OCI-LY3 (cell line): Measurements from ENCODE around the gene SPANXN1.

Source experiments
- CTCF ChIP-seq: fragments of 200-600, 300-600 bp; sonication (generic); IDR thresholded peaks from 2 replicates; pipeline ENCODE4 v1.5.1; 2014; ENCODE audit warnings: antibody characterized with exemption, low read length, low read depth
- EZH2phosphoT487 ChIP-seq: fragments of 200-600 bp; shearing (Covaris generic); IDR thresholded peaks from 2 replicates; pipeline ENCODE4 v1.6.1; 2018; ENCODE audit warnings: antibody characterized with exemption, mixed run types, low read depth

GRCh38 chrX:145199078-145199477, 48.2 kb upstream of the SPANXN1 start:
- TF ChIP-seq CTCF (no peak), EZH2phosphoT487 (no peak)
